Measurements from ENCODE around the gene SGTA. TPM values are rescaled to one million over a fixed set of nuclear protein-coding genes. Genes with fewer than 3 reads are reported as not detected.

Gene SGTA
- total and polyA plus RNA-seq, 2 of the 13 experiments (the other 11 are each of a cell fraction or from before 2014, with no cell fraction given), result 43.9 to 47.4 TPM

DNA sequence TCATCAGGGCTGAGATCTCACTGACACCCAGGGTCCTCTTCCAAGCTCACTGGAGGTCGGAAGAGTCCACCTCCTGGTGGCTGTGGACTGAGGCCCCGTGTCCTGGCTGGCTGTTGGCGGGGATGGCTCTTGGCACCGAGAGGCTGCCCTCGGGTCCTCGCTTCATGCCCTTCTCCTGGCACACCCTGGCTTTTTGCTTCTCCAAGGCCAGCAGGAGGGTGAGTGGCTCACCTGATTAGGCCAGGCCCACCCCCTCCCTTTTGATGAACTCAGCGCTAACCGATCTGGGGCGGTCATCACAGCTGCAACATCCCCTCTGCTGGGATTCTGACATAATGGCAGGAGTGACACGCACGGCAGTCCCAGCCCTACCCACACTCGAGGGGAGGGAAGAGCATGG, 47.7 kb downstream of the SGTA start:
- H3K27ac ChIP-seq (ENCODE audit: extremely low read length, insufficient read depth, low read length), result no peak overlapping the region
- peaks cover 4% of the 10 kb centered on the region for H3K79me2 ChIP-seq (ENCODE audit: insufficient read depth, low read length)
- H3K9ac ChIP-seq (ENCODE audit: insufficient read depth, low read depth, low read length), result no peak overlapping the region
- intact Hi-C loops (cut with micrococcal nuclease; ENCODE audit: unreplicated experiment) (no loop called here), in situ Hi-C loops (cut with HindIII; ENCODE audit: extremely low pct_ligation_motif_present, low pct_unique_long_range_greater_than_20kb) (no loop called here)
- H3K4me1 ChIP-seq (ENCODE audit: insufficient read depth, low read length), result no peaks in the 10 kb centered on the region; the same call in 1 of the 2 replicates
- ATAC-seq, result no peak
- POLR2A ChIA-PET, result no interaction called here
- CTCF ChIA-PET (ENCODE audit: low intra/inter-chr PET ratio, low total read pairs), result no interaction called here
- H4K20me1 ChIP-seq (ENCODE audit: insufficient read depth, low read length), result no peaks in the 10 kb centered on the region
- DNase-seq (ENCODE audit: low spot score), result no peak
- H3K27me3 ChIP-seq (ENCODE audit: control insufficient read depth in 1 of 2, insufficient read depth in 2 of 2, low read length in 2 of 2), result no peaks in the 10 kb centered on the region; a peak in 1 of 5 replicates
- no peak for FAIRE-seq
- WGBS (ENCODE audit: low lambda C conversion rate), result 81% methylated on average over 5 of the region's 12 CpGs
- H3K4me2 ChIP-seq (ENCODE audit: low read depth, low read length), result no peak overlapping the region
- H3K36me3 ChIP-seq (replicated peaks in 1 of 2; ENCODE audit: control insufficient read depth in 1 of 2, insufficient read depth in 2 of 2, low read length in 2 of 2), result peaks cover 5 to 30% of the 10 kb centered on the region in 2 experiments; a peak in 3 of 5 replicates
- H3K9me3 ChIP-seq (ENCODE audit: low read length), result no peaks in the 10 kb centered on the region
- H3K4me3 ChIP-seq (replicated peaks in 1 of 3; ENCODE audit: insufficient read depth in 1 of 3, low read depth in 2 of 3, low read length in 3 of 3), result no peak overlapping the region
- BruUV-seq (replicated peaks), result no TSS peak
- H2AFZ ChIP-seq (ENCODE audit: low read length), result no peak overlapping the region
- TF ChIP-seq AKAP8 (CRISPR knock-in tag; IDR thresholded peaks at IDR 0.05) (no peak), IKZF1 (IDR thresholded peaks at IDR 0.05) (no peak), TOPORS (CRISPR knock-in tag; IDR thresholded peaks at IDR 0.05) (no peak), CHCHD3 (CRISPR knock-in tag; IDR thresholded peaks at IDR 0.05) (no peak), TCF12 (IDR thresholded peaks at IDR 0.05) (no peak), TCF12 (CRISPR knock-in tag; IDR thresholded peaks at IDR 0.05) (no peak), NFE2L2 (IDR thresholded peaks at IDR 0.05; ENCODE audit: low read length) (no peak), PHF5A (CRISPR knock-in tag; IDR thresholded peaks at IDR 0.05; ENCODE audit: low read depth, unreplicated experiment) (no peak), ZSCAN25 (CRISPR knock-in tag; IDR thresholded peaks at IDR 0.05) (no peak)
- TF ChIP-seq, protein P1, sequence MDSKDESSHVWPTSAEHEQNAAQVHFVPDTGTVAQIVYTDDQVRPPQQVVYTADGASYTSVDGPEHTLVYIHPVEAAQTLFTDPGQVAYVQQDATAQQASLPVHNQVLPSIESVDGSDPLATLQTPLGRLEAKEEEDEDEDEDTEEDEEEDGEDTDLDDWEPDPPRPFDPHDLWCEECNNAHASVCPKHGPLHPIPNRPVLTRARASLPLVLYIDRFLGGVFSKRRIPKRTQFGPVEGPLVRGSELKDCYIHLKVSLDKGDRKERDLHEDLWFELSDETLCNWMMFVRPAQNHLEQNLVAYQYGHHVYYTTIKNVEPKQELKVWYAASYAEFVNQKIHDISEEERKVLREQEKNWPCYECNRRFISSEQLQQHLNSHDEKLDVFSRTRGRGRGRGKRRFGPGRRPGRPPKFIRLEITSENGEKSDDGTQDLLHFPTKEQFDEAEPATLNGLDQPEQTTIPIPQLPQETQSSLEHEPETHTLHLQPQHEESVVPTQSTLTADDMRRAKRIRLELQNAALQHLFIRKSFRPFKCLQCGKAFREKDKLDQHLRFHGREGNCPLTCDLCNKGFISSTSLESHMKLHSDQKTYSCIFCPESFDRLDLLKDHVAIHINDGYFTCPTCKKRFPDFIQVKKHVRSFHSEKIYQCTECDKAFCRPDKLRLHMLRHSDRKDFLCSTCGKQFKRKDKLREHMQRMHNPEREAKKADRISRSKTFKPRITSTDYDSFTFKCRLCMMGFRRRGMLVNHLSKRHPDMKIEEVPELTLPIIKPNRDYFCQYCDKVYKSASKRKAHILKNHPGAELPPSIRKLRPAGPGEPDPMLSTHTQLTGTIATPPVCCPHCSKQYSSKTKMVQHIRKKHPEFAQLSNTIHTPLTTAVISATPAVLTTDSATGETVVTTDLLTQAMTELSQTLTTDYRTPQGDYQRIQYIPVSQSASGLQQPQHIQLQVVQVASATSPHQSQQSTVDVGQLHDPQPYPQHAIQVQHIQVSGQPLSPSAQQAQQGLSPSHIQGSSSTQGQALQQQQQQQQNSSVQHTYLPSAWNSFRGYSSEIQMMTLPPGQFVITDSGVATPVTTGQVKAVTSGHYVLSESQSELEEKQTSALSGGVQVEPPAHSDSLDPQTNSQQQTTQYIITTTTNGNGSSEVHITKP (CRISPR knock-in tag; IDR thresholded peaks at IDR 0.05; ENCODE audit: low read depth), result no peak
- TF ChIP-seq, protein P2, sequence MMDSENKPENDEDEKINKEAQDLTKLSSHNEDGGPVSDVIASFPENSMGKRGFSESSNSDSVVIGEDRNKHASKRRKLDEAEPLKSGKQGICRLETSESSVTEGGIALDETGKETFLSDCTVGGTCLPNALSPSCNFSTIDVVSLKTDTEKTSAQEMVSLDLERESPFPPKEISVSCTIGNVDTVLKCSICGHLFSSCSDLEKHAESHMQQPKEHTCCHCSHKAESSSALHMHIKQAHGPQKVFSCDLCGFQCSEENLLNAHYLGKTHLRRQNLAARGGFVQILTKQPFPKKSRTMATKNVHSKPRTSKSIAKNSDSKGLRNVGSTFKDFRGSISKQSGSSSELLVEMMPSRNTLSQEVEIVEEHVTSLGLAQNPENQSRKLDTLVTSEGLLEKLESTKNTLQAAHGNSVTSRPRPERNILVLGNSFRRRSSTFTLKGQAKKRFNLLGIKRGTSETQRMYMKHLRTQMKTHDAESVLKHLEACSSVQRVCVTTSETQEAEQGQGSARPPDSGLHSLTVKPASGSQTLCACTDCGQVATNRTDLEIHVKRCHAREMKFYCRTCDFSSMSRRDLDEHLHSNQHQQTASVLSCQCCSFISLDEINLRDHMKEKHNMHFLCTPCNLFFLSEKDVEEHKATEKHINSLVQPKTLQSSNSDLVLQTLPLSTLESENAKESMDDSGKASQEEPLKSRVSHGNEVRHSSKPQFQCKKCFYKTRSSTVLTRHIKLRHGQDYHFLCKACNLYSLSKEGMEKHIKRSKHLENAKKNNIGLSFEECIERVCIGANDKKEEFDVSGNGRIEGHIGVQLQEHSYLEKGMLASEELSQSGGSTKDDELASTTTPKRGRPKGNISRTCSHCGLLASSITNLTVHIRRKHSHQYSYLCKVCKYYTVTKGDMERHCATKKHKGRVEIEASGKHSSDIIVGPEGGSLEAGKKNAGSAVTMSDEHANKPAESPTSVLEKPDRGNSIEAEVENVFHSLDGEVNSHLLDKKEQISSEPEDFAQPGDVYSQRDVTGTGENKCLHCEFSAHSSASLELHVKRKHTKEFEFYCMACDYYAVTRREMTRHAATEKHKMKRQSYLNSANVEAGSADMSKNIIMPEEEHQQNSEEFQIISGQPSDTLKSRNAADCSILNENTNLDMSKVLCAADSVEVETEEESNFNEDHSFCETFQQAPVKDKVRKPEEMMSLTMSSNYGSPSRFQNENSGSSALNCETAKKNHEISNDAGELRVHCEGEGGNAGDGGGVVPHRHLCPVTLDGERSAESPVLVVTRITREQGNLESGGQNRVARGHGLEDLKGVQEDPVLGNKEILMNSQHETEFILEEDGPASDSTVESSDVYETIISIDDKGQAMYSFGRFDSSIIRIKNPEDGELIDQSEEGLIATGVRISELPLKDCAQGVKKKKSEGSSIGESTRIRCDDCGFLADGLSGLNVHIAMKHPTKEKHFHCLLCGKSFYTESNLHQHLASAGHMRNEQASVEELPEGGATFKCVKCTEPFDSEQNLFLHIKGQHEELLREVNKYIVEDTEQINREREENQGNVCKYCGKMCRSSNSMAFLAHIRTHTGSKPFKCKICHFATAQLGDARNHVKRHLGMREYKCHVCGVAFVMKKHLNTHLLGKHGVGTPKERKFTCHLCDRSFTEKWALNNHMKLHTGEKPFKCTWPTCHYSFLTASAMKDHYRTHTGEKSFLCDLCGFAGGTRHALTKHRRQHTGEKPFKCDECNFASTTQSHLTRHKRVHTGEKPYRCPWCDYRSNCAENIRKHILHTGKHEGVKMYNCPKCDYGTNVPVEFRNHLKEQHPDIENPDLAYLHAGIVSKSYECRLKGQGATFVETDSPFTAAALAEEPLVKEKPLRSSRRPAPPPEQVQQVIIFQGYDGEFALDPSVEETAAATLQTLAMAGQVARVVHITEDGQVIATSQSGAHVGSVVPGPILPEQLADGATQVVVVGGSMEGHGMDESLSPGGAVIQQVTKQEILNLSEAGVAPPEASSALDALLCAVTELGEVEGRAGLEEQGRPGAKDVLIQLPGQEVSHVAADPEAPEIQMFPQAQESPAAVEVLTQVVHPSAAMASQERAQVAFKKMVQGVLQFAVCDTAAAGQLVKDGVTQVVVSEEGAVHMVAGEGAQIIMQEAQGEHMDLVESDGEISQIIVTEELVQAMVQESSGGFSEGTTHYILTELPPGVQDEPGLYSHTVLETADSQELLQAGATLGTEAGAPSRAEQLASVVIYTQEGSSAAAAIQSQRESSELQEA (CRISPR knock-in tag; IDR thresholded peaks at IDR 0.05; ENCODE audit: not compliant biosample characterization), result no peak

Data from HepG2 (cell line).